SH-SY5Y (cell line): Measurements from ENCODE around the gene RPL13.

Source experiments
- GATA2 ChIP-seq: IDR thresholded peaks from 2 replicates; pipeline ENCODE4 v1.6.1; 2011; ENCODE audit warnings: mild to moderate bottlenecking, low read depth, low read length
- GATA3 ChIP-seq: IDR thresholded peaks from 2 replicates; pipeline ENCODE4 v1.6.1; 2011; ENCODE audit warnings: low read depth, mild to moderate bottlenecking, low read length, moderate library complexity

DNA sequence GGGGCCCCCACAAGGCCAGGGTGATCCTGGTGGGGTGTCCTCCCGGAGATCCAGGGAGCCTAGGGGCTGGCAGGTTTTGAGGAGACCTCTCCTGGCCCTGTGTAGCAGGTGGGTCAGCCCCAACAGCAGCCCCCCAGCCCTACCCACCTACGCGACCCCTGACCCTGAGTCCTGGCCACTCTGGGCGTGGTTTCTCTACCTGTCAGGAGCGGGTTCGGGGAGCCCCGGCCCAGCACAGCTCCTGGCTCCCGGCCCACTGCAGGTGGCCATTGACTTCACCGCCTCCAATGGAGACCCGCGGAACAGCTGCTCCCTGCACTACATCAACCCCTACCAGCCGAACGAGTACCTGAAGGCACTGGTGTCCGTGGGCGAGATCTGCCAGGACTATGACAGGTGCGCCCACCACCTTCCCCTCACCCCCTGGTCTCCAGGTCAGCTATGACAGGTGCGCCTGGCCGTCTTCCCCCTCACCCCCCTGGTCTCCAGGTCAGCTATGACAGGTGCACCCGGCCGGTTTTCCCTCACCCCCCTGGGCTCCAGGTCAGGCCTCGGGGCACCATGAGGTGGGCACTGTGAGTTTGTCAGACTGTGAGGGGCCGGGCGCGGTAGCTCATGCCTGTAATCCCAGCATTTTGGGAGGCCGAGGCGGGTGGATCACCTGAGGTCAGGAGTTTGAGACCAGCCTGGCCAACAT is 28.1 kb downstream of the RPL13 start:
- no peak for TF ChIP-seq GATA3
- TF ChIP-seq GATA2: no peak
